ENCODE data around the gene TMEM62.

DNA sequence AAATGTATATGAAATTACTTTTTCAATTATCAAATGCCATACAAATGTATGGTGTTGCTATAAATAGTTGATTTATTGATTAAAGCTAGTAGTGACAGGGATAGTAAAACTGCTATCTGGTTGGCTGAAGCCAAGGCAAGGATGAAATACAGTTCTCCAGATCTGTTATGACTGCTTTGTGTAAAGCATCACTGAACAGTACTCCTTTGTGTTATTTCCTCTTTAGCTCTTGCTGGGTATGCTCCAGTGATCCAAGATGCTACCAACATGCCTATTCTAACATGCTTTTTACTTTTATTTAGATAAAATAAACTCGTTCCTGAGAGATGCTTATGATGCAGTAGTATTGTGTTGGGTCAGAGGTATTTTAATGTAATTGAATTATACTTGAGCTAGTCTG is 15.1 kb upstream of the TMEM62 start:
- TF ChIP-seq POLR2AphosphoS5 (IDR thresholded peaks at IDR 0.05) (no peak), EP300 (IDR thresholded peaks at IDR 0.05) (no peak)

Data from esophagus muscularis mucosa (tissue), 3 donors.